CD14-positive monocyte (primary cell): ENCODE data around the gene GIMAP1. TPM values are rescaled to one million over a fixed set of nuclear protein-coding genes. Genes with fewer than 3 reads are reported as not detected.

Source experiments
- DNase-seq, 3 donors: peaks; one replicate each; pipeline ENCODE4 v3.0.0-alpha.2; 2011 to 2022
- H2AFZ ChIP-seq: 2 replicates; pipeline ENCODE4 v1.6.0; 2012; ENCODE audit warnings: mild to moderate bottlenecking, low read depth, low read length, inconsistent platforms; ENCODE audit not compliant: insufficient read depth, poor library complexity, severe bottlenecking
- H3K27ac ChIP-seq, 2 donors: 1 replicate in 1 of 2; 2 replicates in 1 of 2; pipeline ENCODE4 v1.5.1; 2012 to 2013; ENCODE audit warnings: low read length in 2 of 2, control low read depth in 1 of 2, inconsistent platforms in 1 of 2, low read depth in 1 of 2, mild to moderate bottlenecking in 1 of 2
- H3K27me3 ChIP-seq, 2 donors: one replicate each; pipeline versions ENCODE4 v1.6.0 to v1.6.1; 2011 to 2013; ENCODE audit warnings: low read length in 2 of 2; ENCODE audit not compliant: control insufficient read depth in 2 of 2, insufficient read depth in 2 of 2
- H3K36me3 ChIP-seq, 2 donors: replicated peaks in 1 of 2; 1 replicate in 1 of 2; 2 replicates in 1 of 2; pipeline versions ENCODE4 v1.5.1 to v1.6.1; 2012 to 2013; ENCODE audit warnings: low read length in 2 of 2, control low read depth in 1 of 2, inconsistent platforms in 1 of 2, mild to moderate bottlenecking in 1 of 2; ENCODE audit not compliant: insufficient read depth in 2 of 2, control insufficient read depth in 1 of 2
- H3K4me1 ChIP-seq, 2 donors: 1 replicate in 1 of 2; 2 replicates in 1 of 2; pipeline versions ENCODE4 v1.5.1 to v1.6.1; 2012 to 2013; ENCODE audit warnings: low read length in 2 of 2, control low read depth in 1 of 2, inconsistent platforms in 1 of 2, mild to moderate bottlenecking in 1 of 2, moderate library complexity in 1 of 2; ENCODE audit not compliant: insufficient read depth in 2 of 2, control insufficient read depth in 1 of 2
- H3K4me2 ChIP-seq: replicated peaks from 2 replicates; pipeline ENCODE3; 2012; ENCODE audit warnings: low read length, moderate library complexity, mild to moderate bottlenecking; ENCODE audit not compliant: poor library complexity, severe bottlenecking; ENCODE audit errors: extremely low read depth
- H3K4me3 ChIP-seq, 3 experiments: fragments of 200-600 bp in 1 of 3; sonication (generic) in 1 of 3; replicated peaks in 1 of 3; 1 replicate in 2 of 3; 2 replicates in 1 of 3; pipeline ENCODE4 v1.5.1; 2011 to 2013; ENCODE audit warnings: low read length in 3 of 3, mild to moderate bottlenecking in 3 of 3, control low read depth in 2 of 3, low read depth in 2 of 3, inconsistent platforms in 1 of 3, moderate library complexity in 1 of 3
- H3K79me2 ChIP-seq: 2 replicates; pipeline ENCODE4 v1.6.0; 2012; ENCODE audit warnings: mild to moderate bottlenecking, control low read depth, inconsistent platforms, low read length, moderate library complexity; ENCODE audit not compliant: insufficient read depth
- H3K9ac ChIP-seq: 2 replicates; pipeline ENCODE4 v1.6.0; 2017; ENCODE audit warnings: low read length, mild to moderate bottlenecking; ENCODE audit not compliant: insufficient read depth, poor library complexity, severe bottlenecking
- H3K9me3 ChIP-seq, 2 donors: replicated peaks in 1 of 2; 1 replicate in 1 of 2; 2 replicates in 1 of 2; pipeline versions ENCODE4 v1.5.1 to v1.6.1; 2012 to 2013; ENCODE audit warnings: low read length in 2 of 2, control low read depth in 1 of 2; ENCODE audit not compliant: control insufficient read depth in 1 of 2, insufficient read depth in 1 of 2
- H4K20me1 ChIP-seq: 2 replicates; pipeline ENCODE4 v1.6.0; 2012; ENCODE audit warnings: mild to moderate bottlenecking, low read length, control low read depth, moderate library complexity; ENCODE audit not compliant: insufficient read depth
- H3K27ac Mint-ChIP-seq, 7 donors: one replicate each; pipeline ENCODE4 v1.8.0; 2020; ENCODE audit warnings: mild to moderate bottlenecking in 7 of 7, mixed read lengths in 7 of 7, moderate library complexity in 6 of 7, inconsistent platforms in 2 of 7
- H3K27me3 Mint-ChIP-seq, 3 donors: one replicate each; pipeline ENCODE4 v1.8.0; 2021 to 2022; ENCODE audit warnings: low read depth in 3 of 3, mild to moderate bottlenecking in 3 of 3, mixed read lengths in 3 of 3, moderate library complexity in 3 of 3, inconsistent platforms in 1 of 3
- H3K36me3 Mint-ChIP-seq, 2 donors: one replicate each; pipeline ENCODE4 v1.8.0; 2020; ENCODE audit warnings: mixed read lengths in 2 of 2, inconsistent platforms in 1 of 2, mild to moderate bottlenecking in 1 of 2
- H3K4me1 Mint-ChIP-seq: one replicate; pipeline ENCODE4 v1.8.0; 2020; ENCODE audit warnings: mild to moderate bottlenecking, mixed read lengths
- H3K4me3 Mint-ChIP-seq, 2 donors: one replicate each; pipeline ENCODE4 v1.8.0; 2020; ENCODE audit warnings: mild to moderate bottlenecking in 2 of 2, mixed read lengths in 2 of 2, moderate library complexity in 1 of 2
- H3K9me3 Mint-ChIP-seq, 7 donors: one replicate each; pipeline ENCODE4 v1.8.0; 2020 to 2022; ENCODE audit warnings: mixed read lengths in 7 of 7, mild to moderate bottlenecking in 6 of 7, moderate library complexity in 6 of 7, inconsistent platforms in 2 of 7
- WGBS: methylation state at CpG from one replicate; pipeline ENCODE4 v1.1.5; 2013; ENCODE audit warnings: missing lambda C conversion rate; ENCODE audit not compliant: insufficient coverage; 5-methylcytosine and 5-hydroxymethylcytosine counted together
- intact Hi-C, 2 donors: fragments of 100-400 bp; cut with micrococcal nuclease; formaldehyde crosslinking; loops; one replicate each; pipeline versions ENCODE4 v1.15.0 to v1.15.1; 2023
- polyA plus RNA-seq, 3 donors: library from polyadenylated mRNA; depleted of rRNA in 1 of 3; unstranded in 2 of 3; stranded (reverse) in 1 of 3; fragments of 300-500 nt in 2 of 3; fragments of >200 nt in 1 of 3; fragmentation: Illumina TruSeq in 2 of 3; gene quantifications; 1 replicate in 2 of 3; 2 replicates in 1 of 3; pipeline ENCODE4 v1.2.3, GENCODE V29; 2012 to 2021
- TF ChIP-seq, protein P1 (sequence below): fragments of 200-600 bp; IDR thresholded peaks from one replicate; pipeline ENCODE4 v1.8.0; 2022; ENCODE audit warnings: antibody characterized with exemption, mild to moderate bottlenecking

GIMAP1 gene
- polyA plus RNA-seq, 3 donors, result 10.9 to 19.6 (median 11.4) TPM

DNA sequence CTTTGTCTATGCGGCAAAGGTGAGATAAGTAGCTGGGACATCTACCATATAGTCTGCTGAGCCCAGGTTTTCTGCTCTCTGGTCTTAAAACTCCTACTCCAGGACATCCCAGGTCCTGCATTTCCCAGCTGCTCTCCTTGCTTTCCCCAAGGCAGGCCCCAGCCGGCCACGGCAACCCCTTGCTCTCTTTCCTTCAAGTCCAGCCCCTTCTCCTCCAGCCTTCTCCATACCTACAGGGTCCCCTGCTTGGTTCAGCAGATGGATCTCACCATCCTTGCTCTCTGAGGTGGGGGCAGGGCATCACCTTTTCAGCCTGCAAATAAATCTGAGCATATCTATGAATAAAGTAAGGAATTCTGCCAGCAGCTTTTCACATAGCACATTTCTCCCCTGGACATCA is 29.5 kb downstream of the GIMAP1 start:
- 100% methylated on average over 3 of the region's 3 CpGs for WGBS
- Mint-ChIP-seq H3K4me3 (no peak overlapping the region), H3K27ac (peak overlapping the region in 3 of 7 donors; percentile 50 to 76 (median 60)), H3K36me3 (peaks cover 48 to 49% of the 10 kb centered on the region in 2 donors), H3K27me3 (peaks cover 0 to 3% (median 1%) of the 10 kb centered on the region in 3 donors), H3K9me3 (peaks cover 0 to 2% (median 0%) of the 10 kb centered on the region in 7 donors), H3K4me1 (peaks cover 34% of the 10 kb centered on the region)
- Histone ChIP-seq H3K4me3 (no peak overlapping the region), H3K4me2 (no peak overlapping the region), H3K27ac (no peak overlapping the region), H2AFZ (no peak overlapping the region), H3K79me2 (no peaks in the 10 kb centered on the region), H3K9ac (no peak overlapping the region), H3K27me3 (no peaks in the 10 kb centered on the region), H3K4me1 (peaks cover 0 to 5% of the 10 kb centered on the region in 2 donors), H3K36me3 (peaks cover 39 to 43% of the 10 kb centered on the region in 2 donors), H4K20me1 (peaks cover 46% of the 10 kb centered on the region), H3K9me3 (no peaks in the 10 kb centered on the region)
- TF ChIP-seq, protein P1, sequence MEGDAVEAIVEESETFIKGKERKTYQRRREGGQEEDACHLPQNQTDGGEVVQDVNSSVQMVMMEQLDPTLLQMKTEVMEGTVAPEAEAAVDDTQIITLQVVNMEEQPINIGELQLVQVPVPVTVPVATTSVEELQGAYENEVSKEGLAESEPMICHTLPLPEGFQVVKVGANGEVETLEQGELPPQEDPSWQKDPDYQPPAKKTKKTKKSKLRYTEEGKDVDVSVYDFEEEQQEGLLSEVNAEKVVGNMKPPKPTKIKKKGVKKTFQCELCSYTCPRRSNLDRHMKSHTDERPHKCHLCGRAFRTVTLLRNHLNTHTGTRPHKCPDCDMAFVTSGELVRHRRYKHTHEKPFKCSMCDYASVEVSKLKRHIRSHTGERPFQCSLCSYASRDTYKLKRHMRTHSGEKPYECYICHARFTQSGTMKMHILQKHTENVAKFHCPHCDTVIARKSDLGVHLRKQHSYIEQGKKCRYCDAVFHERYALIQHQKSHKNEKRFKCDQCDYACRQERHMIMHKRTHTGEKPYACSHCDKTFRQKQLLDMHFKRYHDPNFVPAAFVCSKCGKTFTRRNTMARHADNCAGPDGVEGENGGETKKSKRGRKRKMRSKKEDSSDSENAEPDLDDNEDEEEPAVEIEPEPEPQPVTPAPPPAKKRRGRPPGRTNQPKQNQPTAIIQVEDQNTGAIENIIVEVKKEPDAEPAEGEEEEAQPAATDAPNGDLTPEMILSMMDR, result no peak
- intact Hi-C loops, result no loop called here
- DNase-seq, result no peak

DNA sequence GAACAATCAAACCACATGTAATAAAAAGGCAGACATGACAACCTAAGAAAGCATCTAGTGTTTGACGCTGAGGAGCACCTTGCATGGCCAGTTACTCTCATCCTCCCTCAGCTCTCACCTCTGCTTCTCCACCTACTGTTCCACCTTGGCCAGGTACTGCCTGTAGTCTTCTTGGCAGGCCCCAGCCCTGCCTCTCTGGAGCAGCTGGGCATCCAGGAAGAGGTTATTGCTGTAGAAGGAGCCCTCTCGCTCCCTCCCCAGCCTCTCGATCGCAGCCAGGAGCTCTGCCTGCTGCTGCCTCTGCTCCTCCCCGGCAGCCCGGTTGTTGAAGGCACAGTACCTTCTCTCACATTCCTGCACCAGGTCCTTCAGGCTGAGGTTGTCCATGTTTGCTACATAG is 30.5 kb downstream of the GIMAP1 start:
- no peaks in the 10 kb centered on the region for H3K9me3 ChIP-seq
- Mint-ChIP-seq H3K27me3 (peaks cover 0 to 3% (median 1%) of the 10 kb centered on the region in 3 donors), H3K36me3 (peaks cover 37 to 38% of the 10 kb centered on the region in 2 donors), H3K9me3 (peaks cover 0 to 2% (median 0%) of the 10 kb centered on the region in 7 donors), H3K4me3 (no peak overlapping the region), H3K27ac (peak overlapping the region in 1 of 7 donors; percentile 31), H3K4me1 (peaks cover 30% of the 10 kb centered on the region)
- 100% methylated on average over 4 of the region's 6 CpGs for WGBS
- H3K27ac ChIP-seq, result no peak overlapping the region
- no peak overlapping the region for H3K9ac ChIP-seq
- intact Hi-C loops, result no loop called here
- TF ChIP-seq, protein P1, result no peak
- H3K27me3 ChIP-seq, result no peaks in the 10 kb centered on the region
- no peak overlapping the region for H2AFZ ChIP-seq
- peaks cover 36% of the 10 kb centered on the region for H4K20me1 ChIP-seq
- H3K4me3 ChIP-seq, result no peak overlapping the region
- H3K4me1 ChIP-seq, result peaks cover 0 to 5% of the 10 kb centered on the region in 2 donors
- H3K79me2 ChIP-seq, result no peaks in the 10 kb centered on the region
- no peak overlapping the region for H3K4me2 ChIP-seq
- no peak for DNase-seq
- H3K36me3 ChIP-seq, result peaks cover 29 to 32% of the 10 kb centered on the region in 2 donors
